ENCODE results near the gene ATP1B2. TPM values are rescaled to one million over a fixed set of nuclear protein-coding genes. Genes with fewer than 3 reads are reported as not detected.
A peak's percentile ranks its signal among the peaks of the same experiment; 100 is the strongest.

ATP1B2 gene
- total and polyA plus RNA-seq, 5 experiments from 2014 or later: 0.17 to 0.96 (median 0.47) TPM; not detected in 1

GRCh38 chr17:7687072-7687907, 36.6 kb downstream of the ATP1B2 start, which contains the start of gene TP53:
Gene TP53 (minus strand): TSS chr17:7687490. CDS start chr17:7676594, 10,896 bp downstream.
- H3K4me3 Mint-ChIP-seq: peak within 1 kb of the TSS; percentile 87 to 99 (median 98)
- peak; percentile 50 to 58 for ATAC-seq
- DNase-seq: peak; percentile 64 to 94 (median 86)
- POLR2A ChIA-PET: interaction anchor here (0.5 to 6.9 kb wide), 65 partner anchors 11 to 652 kb away, joined by 3 to 105 read pairs (median 6); partner anchors contain the start of genes ACAP1, ATP1B2, CD68 and CNTROB
- H3K27me3 Mint-ChIP-seq: peaks cover 0 to 3% (median 0%) of the 10 kb centered on the region in 5 donors
- peaks cover 0 to 34% (median 7%) of the 10 kb centered on the region in 3 donors for H3K36me3 Mint-ChIP-seq
- peaks cover 25 to 55% (median 52%) of the 10 kb centered on the region in 4 donors for H3K4me1 Mint-ChIP-seq
- no peaks in the 10 kb centered on the region for H3K9me3 Mint-ChIP-seq
- H3K27ac Mint-ChIP-seq: peak within 1 kb of the TSS; percentile 99 to 100 (median 100)

GRCh38 chr17:7687908-7688807, 37.4 kb downstream of the ATP1B2 start, which contains the start of gene WRAP53:
Gene WRAP53 (plus strand): TSS chr17:7688477. CDS start chr17:7688649, 172 bp downstream.
- peaks cover 25 to 51% (median 50%) of the 10 kb centered on the region in 4 donors for H3K4me1 Mint-ChIP-seq
- POLR2A ChIA-PET: interaction anchor here (0.5 to 6.9 kb wide), 51 partner anchors 10 to 692 kb away, joined by 3 to 105 read pairs (median 8); partner anchors contain the start of genes ACAP1, ATP1B2, CD68 and CNTROB
- peak within 1 kb of the TSS; percentile 99 to 100 (median 100) for H3K27ac Mint-ChIP-seq
- H3K27me3 Mint-ChIP-seq: peaks cover 0 to 3% (median 0%) of the 10 kb centered on the region in 5 donors
- H3K4me3 Mint-ChIP-seq: peak within 1 kb of the TSS; percentile 87 to 99 (median 98)
- ATAC-seq: peak; percentile 79
- peaks cover 7 to 34% (median 7%) of the 10 kb centered on the region in 3 donors for H3K36me3 Mint-ChIP-seq
- peak; percentile 92 to 98 (median 95) for DNase-seq
- H3K9me3 Mint-ChIP-seq: no peaks in the 10 kb centered on the region

GRCh38 chr17:7688808-7689316, 38.1 kb downstream of the ATP1B2 start:
- ATAC-seq (no peak), DNase-seq (no peak)
- POLR2A ChIA-PET: interaction anchor here (0.5 to 6.9 kb wide), 10 partner anchors 58 to 649 kb away, joined by 4 to 105 read pairs (median 34); partner anchors contain the start of genes FXR2, MPDU1, PHF23 and SENP3
- peaks cover 7 to 34% (median 10%) of the 10 kb centered on the region in 3 donors for H3K36me3 Mint-ChIP-seq
- H3K4me1 Mint-ChIP-seq: peaks cover 25 to 47% (median 46%) of the 10 kb centered on the region in 4 donors
- peak overlapping the region; percentile 87 to 99 (median 98) for H3K4me3 Mint-ChIP-seq
- H3K9me3 Mint-ChIP-seq: no peaks in the 10 kb centered on the region
- peak overlapping the region in 9 of 10 donors; percentile 81 to 100 (median 100) for H3K27ac Mint-ChIP-seq
- H3K27me3 Mint-ChIP-seq: peaks cover 0 to 5% (median 0%) of the 10 kb centered on the region in 5 donors

- Mint-ChIP-seq H3K4me3 (no peak overlapping the region), H3K9me3 (no peaks in the 10 kb centered on the region), H3K4me1 (peaks cover 0 to 6% (median 0%) of the 10 kb centered on the region in 4 donors), H3K27me3 (peaks cover 0 to 9% (median 2%) of the 10 kb centered on the region in 5 donors), H3K36me3 (peaks cover 9 to 72% (median 27%) of the 10 kb centered on the region in 3 donors), H3K27ac (peak overlapping the region in 3 of 10 donors; percentile 8 to 60 (median 43))
- POLR2A ChIA-PET: no interaction called here
- DNase-seq: no peak
- no peak for ATAC-seq
These were observed 44.9 kb downstream of the ATP1B2 start for GRCh38 chr17:7695586-7695985.

GRCh38 chr17:7697828-7698588, 47.3 kb downstream of the ATP1B2 start:
- Mint-ChIP-seq H3K4me1 (peaks cover 0 to 4% (median 0%) of the 10 kb centered on the region in 4 donors), H3K27ac (no peak overlapping the region), H3K4me3 (no peak overlapping the region), H3K9me3 (no peaks in the 10 kb centered on the region), H3K36me3 (peaks cover 12 to 81% (median 40%) of the 10 kb centered on the region in 3 donors), H3K27me3 (peaks cover 2 to 27% (median 21%) of the 10 kb centered on the region in 5 donors)
- ATAC-seq (no peak), DNase-seq (no peak)
- POLR2A ChIA-PET: interaction anchor here (1.0 kb wide), 1 partner anchor 10 kb away, joined by 3 read pairs; the partner anchor contains the start of gene WRAP53

GRCh38 chr17:7700510-7700909, 49.8 kb downstream of the ATP1B2 start:
- POLR2A ChIA-PET: no interaction called here
- Mint-ChIP-seq H3K4me3 (no peak overlapping the region), H3K27me3 (peaks cover 9 to 48% (median 38%) of the 10 kb centered on the region in 5 donors), H3K27ac (no peak overlapping the region), H3K4me1 (peaks cover 11 to 18% (median 12%) of the 10 kb centered on the region in 4 donors), H3K36me3 (peaks cover 10 to 68% (median 31%) of the 10 kb centered on the region in 3 donors), H3K9me3 (no peaks in the 10 kb centered on the region)
- ATAC-seq: no peak
- DNase-seq: no peak

GRCh38 chr17:7701681-7702080, 51.0 kb downstream of the ATP1B2 start:
- no peaks in the 10 kb centered on the region for H3K9me3 Mint-ChIP-seq
- H3K4me3 Mint-ChIP-seq: no peak overlapping the region
- no peak for ATAC-seq
- POLR2A ChIA-PET: interaction anchor here (1.6 kb wide), 1 partner anchor 14 kb away, joined by 3 read pairs; the partner anchor contains the start of gene TP53
- H3K4me1 Mint-ChIP-seq: peaks cover 11 to 26% (median 19%) of the 10 kb centered on the region in 4 donors
- H3K36me3 Mint-ChIP-seq: peaks cover 4 to 59% (median 22%) of the 10 kb centered on the region in 3 donors
- H3K27me3 Mint-ChIP-seq: peaks cover 16 to 60% (median 42%) of the 10 kb centered on the region in 5 donors
- no peak for DNase-seq
- no peak overlapping the region for H3K27ac Mint-ChIP-seq

- POLR2A ChIA-PET: no interaction called here
- DNase-seq: no peak
- no peak overlapping the region for H3K4me3 Mint-ChIP-seq
- H3K27me3 Mint-ChIP-seq: peaks cover 18 to 71% (median 47%) of the 10 kb centered on the region in 5 donors
- H3K36me3 Mint-ChIP-seq: peaks cover 4 to 48% (median 21%) of the 10 kb centered on the region in 3 donors
- ATAC-seq: no peak
- H3K4me1 Mint-ChIP-seq: peaks cover 11 to 26% (median 19%) of the 10 kb centered on the region in 4 donors
- H3K9me3 Mint-ChIP-seq: no peaks in the 10 kb centered on the region
- peak overlapping the region in 1 of 10 donors; percentile 3 for H3K27ac Mint-ChIP-seq
These were observed 52.0 kb downstream of the ATP1B2 start for GRCh38 chr17:7702776-7703175.

- Mint-ChIP-seq H3K4me1 (peaks cover 11 to 26% (median 19%) of the 10 kb centered on the region in 4 donors), H3K9me3 (no peaks in the 10 kb centered on the region), H3K36me3 (peaks cover 4 to 40% (median 21%) of the 10 kb centered on the region in 3 donors), H3K27me3 (peaks cover 18 to 78% (median 51%) of the 10 kb centered on the region in 5 donors), H3K4me3 (peak overlapping the region; percentile 59 to 94 (median 76)), H3K27ac (peak overlapping the region in 6 of 10 donors; percentile 5 to 82 (median 48))
- DNase-seq (peak in 3 of 10 donors; percentile 23 to 27 (median 25)), ATAC-seq (peak; percentile 34 to 52)
- POLR2A ChIA-PET: no interaction called here
These were observed 53.1 kb downstream of the ATP1B2 start for GRCh38 chr17:7703584-7704479.

- peaks cover 11 to 26% (median 19%) of the 10 kb centered on the region in 4 donors for H3K4me1 Mint-ChIP-seq
- DNase-seq (peak in 2 of 10 donors; percentile 23 to 26), ATAC-seq (peak; percentile 48 to 66)
- POLR2A ChIA-PET: no interaction called here
- peak within 1 kb of the TSS; percentile 59 to 94 (median 77) for H3K4me3 Mint-ChIP-seq
- H3K36me3 Mint-ChIP-seq: peaks cover 4 to 38% (median 21%) of the 10 kb centered on the region in 3 donors
- H3K27me3 Mint-ChIP-seq: peaks cover 19 to 82% (median 52%) of the 10 kb centered on the region in 5 donors
- H3K9me3 Mint-ChIP-seq: no peaks in the 10 kb centered on the region
- peak within 1 kb of the TSS in 6 of 10 donors; percentile 5 to 90 (median 59) for H3K27ac Mint-ChIP-seq
These were observed 54.0 kb downstream of the ATP1B2 start, which contains the start of gene EFNB3 for GRCh38 chr17:7704601-7705268. Gene EFNB3 (plus strand): TSS chr17:7705202. CDS start chr17:7705599, 397 bp downstream.
